ENCODE measurements around the gene PTGER3. TPM values are rescaled to one million over a fixed set of nuclear protein-coding genes. Genes with fewer than 3 reads are reported as not detected.

Gene PTGER3
- total and polyA plus RNA-seq, 3 donors from 2014 or later = 0.31 to 3.6 (median 0.43) TPM

DNA sequence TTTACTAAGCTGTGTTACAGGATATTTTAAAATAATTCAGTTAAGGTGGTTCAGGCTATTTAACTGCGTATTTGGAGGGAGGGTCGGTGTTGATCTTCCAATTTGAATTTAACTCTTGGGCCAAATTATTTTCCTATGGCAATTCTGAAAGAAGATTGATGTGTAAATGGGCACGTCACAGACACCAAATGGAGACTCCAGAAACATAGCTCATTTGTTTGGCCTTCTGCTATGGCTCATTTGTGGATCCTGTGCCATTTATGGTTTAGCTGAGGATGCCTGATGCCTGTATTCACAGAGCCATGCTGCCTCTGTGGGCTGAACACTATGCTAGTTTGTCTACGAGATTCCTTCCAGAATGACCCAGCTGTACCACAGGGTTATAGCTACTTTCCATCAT, 70.6 kb downstream of the PTGER3 start:
- Histone ChIP-seq H3K27ac (no peak overlapping the region), H3K9me3 (no peaks in the 10 kb centered on the region), H3K4me3 (no peak overlapping the region), H3K36me3 (ENCODE audit: low read depth, missing control alignments) (no peaks in the 10 kb centered on the region), H3K27me3 (no peaks in the 10 kb centered on the region), H3K4me1 (no peaks in the 10 kb centered on the region)
- TF ChIP-seq, protein P1, sequence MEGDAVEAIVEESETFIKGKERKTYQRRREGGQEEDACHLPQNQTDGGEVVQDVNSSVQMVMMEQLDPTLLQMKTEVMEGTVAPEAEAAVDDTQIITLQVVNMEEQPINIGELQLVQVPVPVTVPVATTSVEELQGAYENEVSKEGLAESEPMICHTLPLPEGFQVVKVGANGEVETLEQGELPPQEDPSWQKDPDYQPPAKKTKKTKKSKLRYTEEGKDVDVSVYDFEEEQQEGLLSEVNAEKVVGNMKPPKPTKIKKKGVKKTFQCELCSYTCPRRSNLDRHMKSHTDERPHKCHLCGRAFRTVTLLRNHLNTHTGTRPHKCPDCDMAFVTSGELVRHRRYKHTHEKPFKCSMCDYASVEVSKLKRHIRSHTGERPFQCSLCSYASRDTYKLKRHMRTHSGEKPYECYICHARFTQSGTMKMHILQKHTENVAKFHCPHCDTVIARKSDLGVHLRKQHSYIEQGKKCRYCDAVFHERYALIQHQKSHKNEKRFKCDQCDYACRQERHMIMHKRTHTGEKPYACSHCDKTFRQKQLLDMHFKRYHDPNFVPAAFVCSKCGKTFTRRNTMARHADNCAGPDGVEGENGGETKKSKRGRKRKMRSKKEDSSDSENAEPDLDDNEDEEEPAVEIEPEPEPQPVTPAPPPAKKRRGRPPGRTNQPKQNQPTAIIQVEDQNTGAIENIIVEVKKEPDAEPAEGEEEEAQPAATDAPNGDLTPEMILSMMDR (IDR thresholded peaks at IDR 0.05) = no peak
- TF ChIP-seq POLR2A (IDR thresholded peaks at IDR 0.05) = no peak
- 59 to 71% methylated on average over 4 of the region's 4 CpGs for WGBS, 2 donors
- intact Hi-C loops (cut with DNase I; ENCODE audit: low total_unique reads) = no loop called here
- DNase-seq = no peak

DNA sequence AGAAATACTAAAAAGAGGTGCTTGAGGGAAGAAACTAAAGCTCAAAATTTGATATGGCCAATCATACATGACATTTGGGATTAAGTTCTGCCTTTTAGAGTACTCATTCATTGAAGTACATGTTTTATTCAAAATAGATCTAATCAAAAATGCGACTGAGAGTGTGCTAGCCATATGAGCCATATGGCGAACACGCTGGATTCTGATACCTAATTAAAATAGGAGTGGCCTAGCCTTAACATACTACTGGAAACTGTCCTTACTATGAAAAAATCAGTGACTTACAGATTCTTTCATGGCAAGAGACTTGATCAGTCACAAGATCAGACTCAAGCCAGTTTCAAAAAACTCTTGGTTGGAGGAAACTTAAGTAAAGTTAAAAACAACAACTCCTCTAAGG, 73.9 kb downstream of the PTGER3 start:
- Histone ChIP-seq H3K4me3 (no peak overlapping the region), H3K36me3 (ENCODE audit: low read depth, missing control alignments) (no peaks in the 10 kb centered on the region), H3K27ac (no peak overlapping the region), H3K9me3 (no peaks in the 10 kb centered on the region), H3K27me3 (no peaks in the 10 kb centered on the region), H3K4me1 (no peaks in the 10 kb centered on the region)
- WGBS, 2 donors = 71 to 97% methylated on average over 3 of the region's 3 CpGs
- TF ChIP-seq, protein P1 (IDR thresholded peaks at IDR 0.05) = no peak
- TF ChIP-seq POLR2A (IDR thresholded peaks at IDR 0.05) = no peak
- DNase-seq = no peak
- intact Hi-C loops (cut with DNase I; ENCODE audit: low total_unique reads) = no loop called here

DNA sequence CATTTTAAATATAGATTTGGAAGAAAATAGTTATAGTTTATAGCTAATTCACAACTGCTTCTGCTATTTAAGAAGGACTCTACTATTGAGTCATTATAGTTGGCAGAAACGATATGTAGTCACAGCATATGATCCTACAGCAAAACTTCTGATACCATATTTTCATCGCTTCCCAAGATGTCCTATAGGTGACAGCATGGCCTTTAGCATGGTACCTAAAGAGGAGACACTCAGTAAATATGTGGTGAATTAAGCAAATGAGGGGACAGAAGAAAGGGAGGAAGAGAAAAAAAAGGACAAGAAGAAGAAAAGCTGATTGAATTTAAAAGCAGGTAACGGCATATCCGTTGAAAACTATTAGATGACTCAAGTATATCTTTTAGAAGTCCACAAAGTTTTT, 77.2 kb downstream of the PTGER3 start:
- intact Hi-C loops (cut with DNase I; ENCODE audit: low total_unique reads) = no loop called here
- no peaks in the 10 kb centered on the region for H3K36me3 ChIP-seq (ENCODE audit: low read depth, missing control alignments)
- no peaks in the 10 kb centered on the region for H3K27me3 ChIP-seq
- 78 to 93% methylated on average over 4 of the region's 4 CpGs for WGBS, 2 donors
- DNase-seq = no peak
- H3K4me1 ChIP-seq = no peaks in the 10 kb centered on the region
- H3K4me3 ChIP-seq = no peak overlapping the region
- H3K9me3 ChIP-seq = no peaks in the 10 kb centered on the region
- no peak overlapping the region for H3K27ac ChIP-seq
- TF ChIP-seq, protein P1 (IDR thresholded peaks at IDR 0.05) = no peak
- no peak for TF ChIP-seq POLR2A (IDR thresholded peaks at IDR 0.05)

DNA sequence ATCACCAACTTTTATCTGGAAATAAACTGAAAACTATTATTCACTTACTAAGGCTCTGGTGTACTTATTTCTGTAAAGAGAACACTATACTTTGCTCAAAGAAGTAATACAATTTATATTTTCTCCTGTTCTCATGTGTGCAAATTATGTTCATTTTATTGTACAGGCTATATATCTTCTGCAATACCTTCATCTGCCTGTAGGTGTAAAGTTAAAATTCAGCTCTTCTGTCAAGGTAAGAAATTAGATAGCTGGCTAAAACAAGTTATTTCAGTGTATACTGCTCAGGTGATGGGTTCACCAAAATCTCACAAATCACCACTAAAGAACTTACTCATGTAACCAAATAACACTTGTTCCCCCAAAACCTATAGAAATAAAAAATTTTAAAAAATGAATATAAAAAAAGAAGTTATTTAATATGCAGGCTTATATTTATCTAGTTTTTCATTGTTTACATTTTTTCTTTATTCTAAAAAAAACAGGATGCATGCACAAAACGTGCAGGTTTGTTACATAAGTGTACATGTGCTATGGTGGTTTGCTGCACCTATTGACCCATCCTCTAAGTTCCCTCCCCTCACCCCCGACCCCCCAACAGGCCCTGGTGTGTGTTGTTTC, 81.5 kb downstream of the PTGER3 start:
- no peaks in the 10 kb centered on the region for H3K36me3 ChIP-seq (ENCODE audit: low read depth, missing control alignments)
- intact Hi-C loops (cut with DNase I; ENCODE audit: low total_unique reads) = no loop called here
- H3K9me3 ChIP-seq = no peaks in the 10 kb centered on the region
- DNase-seq = no peak
- no peak overlapping the region for H3K27ac ChIP-seq
- no peak overlapping the region for H3K4me3 ChIP-seq
- TF ChIP-seq, protein P1 (IDR thresholded peaks at IDR 0.05) = peak in 1 of 3 experiments; percentile 73
- TF ChIP-seq POLR2A (IDR thresholded peaks at IDR 0.05) = no peak
- 54 to 60% methylated on average over 2 of the region's 2 CpGs for WGBS, 2 donors
- no peaks in the 10 kb centered on the region for H3K4me1 ChIP-seq
- no peaks in the 10 kb centered on the region for H3K27me3 ChIP-seq

DNA sequence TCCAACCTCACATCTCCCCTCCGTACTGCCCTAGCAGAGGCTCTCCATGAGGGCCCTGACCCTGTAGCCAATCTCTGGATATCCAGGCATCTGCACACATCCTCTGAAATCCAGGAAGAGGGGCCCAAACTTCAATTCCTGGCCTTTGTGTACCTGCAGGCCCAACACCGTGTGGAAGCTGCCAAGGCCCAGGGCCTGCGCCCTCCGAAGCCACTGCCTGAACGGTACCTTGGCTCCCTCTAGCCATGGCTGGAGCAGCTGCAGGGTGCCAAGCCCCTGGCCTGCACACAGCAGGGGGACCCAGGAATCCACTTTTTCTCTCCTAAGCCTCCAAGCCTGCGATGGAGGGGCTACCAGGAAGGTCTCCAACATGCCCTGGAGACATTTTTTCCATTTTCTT, 84.2 kb downstream of the PTGER3 start:
- no peak for DNase-seq
- TF ChIP-seq, protein P1 (IDR thresholded peaks at IDR 0.05) = no peak
- no peak for TF ChIP-seq POLR2A (IDR thresholded peaks at IDR 0.05)
- no peaks in the 10 kb centered on the region for H3K36me3 ChIP-seq (ENCODE audit: low read depth, missing control alignments)
- H3K4me1 ChIP-seq = no peaks in the 10 kb centered on the region
- no peaks in the 10 kb centered on the region for H3K27me3 ChIP-seq
- no peak overlapping the region for H3K4me3 ChIP-seq
- intact Hi-C loops (cut with DNase I; ENCODE audit: low total_unique reads) = no loop called here
- 78 to 95% methylated on average over 5 to 6 of the region's 6 CpGs for WGBS, 2 donors
- no peak overlapping the region for H3K27ac ChIP-seq
- no peaks in the 10 kb centered on the region for H3K9me3 ChIP-seq

Data from testis (tissue), 3 donors.